K562 (cell line): ENCODE measurements around the gene ZNF586. TPM values are rescaled to one million over a fixed set of nuclear protein-coding genes. Genes with fewer than 3 reads are reported as not detected.
A peak's percentile ranks its signal among the peaks of the same experiment; 100 is the strongest.

Experiments used
- AFF1 ChIP-seq, 2 experiments: fragments of 450-650 bp; IDR thresholded peaks; 2 replicates each; pipeline ENCODE4 v1.6.1; 2018; ENCODE audit warnings: mild to moderate bottlenecking in 2 of 2, low read depth in 1 of 2; ENCODE audit not compliant: partially characterized antibody in 2 of 2
- C11orf30 ChIP-seq: fragments of 450-650 bp; IDR thresholded peaks from 2 replicates; pipeline ENCODE4 v1.6.1; 2016; ENCODE audit warnings: low read depth, mild to moderate bottlenecking
- CXXC5 ChIP-seq: fragments of 250-450 bp; sonication (Bioruptor Pico); IDR thresholded peaks from 2 replicates; pipeline ENCODE4 v1.8.0; 2022; ENCODE audit warnings: inconsistent platforms, mild to moderate bottlenecking, moderate library complexity
- EP400 ChIP-seq: fragments of 450-650 bp; IDR thresholded peaks from 2 replicates; pipeline ENCODE4 v1.6.1; 2017; ENCODE audit warnings: antibody characterized with exemption, mild to moderate bottlenecking, moderate library complexity
- ERF ChIP-seq: fragments of 450-650 bp; formaldehyde crosslinking; IDR thresholded peaks from 2 replicates; pipeline ENCODE4 v1.4.0; 2020; ENCODE audit warnings: mild to moderate bottlenecking, mixed read lengths
- JUNB ChIP-seq: fragments of 450-650 bp; formaldehyde crosslinking; conservative IDR thresholded peaks from 2 replicates; pipeline ENCODE4 v1.4.0; 2020; ENCODE audit warnings: mild to moderate bottlenecking
- MXI1 ChIP-seq: IDR thresholded peaks from 2 replicates; pipeline ENCODE4 v1.6.1; 2011; ENCODE audit warnings: low read depth, mild to moderate bottlenecking, improper control_type of control experiment, low read length
- NR2C1 ChIP-seq, 2 experiments: fragments of 450-650 bp; IDR thresholded peaks; 2 replicates each; pipeline ENCODE4 v1.6.1; 2017; ENCODE audit warnings: mild to moderate bottlenecking in 2 of 2, antibody characterized with exemption in 1 of 2, inconsistent platforms in 1 of 2, missing compliant biosample characterization in 1 of 2, missing genetic modification characterization in 1 of 2
- POLR2A ChIP-seq: fragments of 450-650 bp; conservative IDR thresholded peaks from 2 replicates; pipeline ENCODE4 v1.6.1; 2016
- POLR2B ChIP-seq: fragments of 450-650 bp; IDR thresholded peaks from 2 replicates; pipeline ENCODE4 v1.6.1; 2018; ENCODE audit warnings: low read depth; ENCODE audit not compliant: partially characterized antibody
- POLR2G ChIP-seq: fragments of 200-400 bp; formaldehyde crosslinking; IDR thresholded peaks from 2 replicates; pipeline ENCODE4 v1.6.1; 2017; ENCODE audit warnings: low read depth, mild to moderate bottlenecking, antibody characterized with exemption, low read length, moderate library complexity
- POU5F1 ChIP-seq: fragments of 150-350 bp; IDR thresholded peaks from 2 replicates; pipeline ENCODE4 v1.6.1; 2014; ENCODE audit warnings: borderline replicate concordance, low read length, low read depth, mild to moderate bottlenecking; ENCODE audit not compliant: partially characterized antibody
- SMAD2 ChIP-seq: fragments of 150-350 bp; IDR thresholded peaks from 2 replicates; pipeline ENCODE4 v1.6.1; 2014; ENCODE audit warnings: low read depth, mild to moderate bottlenecking, low read length
- TAF1 ChIP-seq: IDR thresholded peaks from 2 replicates; pipeline ENCODE4 v1.6.1; 2011; ENCODE audit warnings: mild to moderate bottlenecking, low read length, moderate library complexity; ENCODE audit not compliant: insufficient read depth, control insufficient read depth, severe bottlenecking; ENCODE audit errors: extremely low read depth
- USF1 ChIP-seq: sonication (generic); formaldehyde crosslinking; IDR thresholded peaks from 2 replicates; pipeline ENCODE4 v1.9.0; 2022; ENCODE audit warnings: mild to moderate bottlenecking, missing genetic modification reagents
- YY1 ChIP-seq, 3 experiments: IDR thresholded peaks; 2 replicates each; pipeline ENCODE4 v1.6.1; 2011; ENCODE audit warnings: low read length in 2 of 3, mild to moderate bottlenecking in 2 of 3, moderate library complexity in 2 of 3, borderline replicate concordance in 1 of 3, control low read depth in 1 of 3, low read depth in 1 of 3; ENCODE audit not compliant: insufficient read depth in 3 of 3, insufficient replicate concordance in 2 of 3, control insufficient read depth in 1 of 3, insufficient read length in 1 of 3; ENCODE audit errors: extremely low read depth in 1 of 3
- ZBTB26 ChIP-seq: fragments of 450-650 bp; formaldehyde crosslinking; IDR thresholded peaks from 2 replicates; pipeline ENCODE4 v1.4.0; 2022; ENCODE audit warnings: missing genetic modification characterization
- ZKSCAN3 ChIP-seq: fragments of 250-450 bp; sonication (Bioruptor Pico); IDR thresholded peaks from 2 replicates; pipeline ENCODE4 v1.4.0; 2020
- polyA plus RNA-seq, 8 experiments: library from polyadenylated mRNA; depleted of rRNA in 4 of 8; stranded (reverse) in 5 of 8; unstranded in 3 of 8; fragments of >200 nt; fragmentation: Nextera tagmentation in 2 of 8; fragmentation: Illumina TruSeq in 1 of 8; extraction: Ambion mirVana in 2 of 8; extraction: Trizol in 1 of 8; gene quantifications; 2 replicates each; pipeline versions ENCODE4 v1.2.1 to v1.2.3, GENCODE V29; 2011 to 2014; ENCODE audit warnings: inconsistent platforms in 1 of 8, missing spikeins in 1 of 8
- total RNA-seq, 7 experiments: library from RNA; depleted of rRNA in 6 of 7; stranded (reverse); fragments of >200 nt in 6 of 7; fragmentation: Illumina TruSeq in 2 of 7; extraction: Trizol in 2 of 7; gene quantifications; 2 replicates each; pipeline versions ENCODE4 v1.2.1 to v1.2.3, GENCODE V29; 2011 to 2021; ENCODE audit warnings: low replicate concordance in 1 of 7
- TF ChIP-seq, protein P1 (sequence below): fragments of 250-450 bp; sonication (Bioruptor Pico); IDR thresholded peaks from 2 replicates; pipeline ENCODE4 v1.5.1; 2021; ENCODE audit warnings: mild to moderate bottlenecking

The ZNF586 gene
- total and polyA plus RNA-seq, 9 of the 15 experiments (the other 6 are each of a cell fraction or from before 2014, with no cell fraction given), result 2.5 to 12.6 (median 8.4) TPM

GRCh38 chr19:57814505-57815246 lies 45.2 kb downstream of the ZNF586 start, which contains the start of gene ZNF552 (continued):
- TF ChIP-seq AFF1 (IDR thresholded peaks at IDR 0.05; ENCODE audit: low read depth in 1 of 2, partially characterized antibody in 2 of 2) (peak in 1 of 2 experiments; percentile 91), ZBTB26 (CRISPR knock-in tag) (0 out of 2 replicates have a peak, but pooled peaks have one; percentile 24), POU5F1 (no peak), CXXC5 (peak; percentile 99), EP400 (peak; percentile 79), YY1 (IDR thresholded peaks at IDR 0.05; ENCODE audit: borderline replicate concordance in 1 of 3, control insufficient read depth in 1 of 3, extremely low read depth in 1 of 3, insufficient read depth in 3 of 3, insufficient read length in 1 of 3, insufficient replicate concordance in 2 of 3, low read depth in 1 of 3, low read length in 2 of 3) (peak in 1 of 3 experiments; percentile 80), USF1 (CRISPR knock-in tag) (peak; percentile 68), C11orf30 (peak; percentile 38; the same call in 1 of the 2 replicates), POLR2A (peak; percentile 88), POLR2G (peak; percentile 83), JUNB (no peak), MXI1 (no peak), ZKSCAN3 (no peak), SMAD2 (no peak), POLR2B (peak; percentile 81), TAF1 (peak; percentile 83), ERF (0 out of 2 replicates have a peak, but pooled peaks have one; percentile 14), NR2C1 (IDR thresholded peaks at IDR 0.05) (peak; percentile 66; the same call in 1 of the 2 replicates), NR2C1 (tag; IDR thresholded peaks at IDR 0.05) (peak; percentile 78)
- TF ChIP-seq, protein P1, sequence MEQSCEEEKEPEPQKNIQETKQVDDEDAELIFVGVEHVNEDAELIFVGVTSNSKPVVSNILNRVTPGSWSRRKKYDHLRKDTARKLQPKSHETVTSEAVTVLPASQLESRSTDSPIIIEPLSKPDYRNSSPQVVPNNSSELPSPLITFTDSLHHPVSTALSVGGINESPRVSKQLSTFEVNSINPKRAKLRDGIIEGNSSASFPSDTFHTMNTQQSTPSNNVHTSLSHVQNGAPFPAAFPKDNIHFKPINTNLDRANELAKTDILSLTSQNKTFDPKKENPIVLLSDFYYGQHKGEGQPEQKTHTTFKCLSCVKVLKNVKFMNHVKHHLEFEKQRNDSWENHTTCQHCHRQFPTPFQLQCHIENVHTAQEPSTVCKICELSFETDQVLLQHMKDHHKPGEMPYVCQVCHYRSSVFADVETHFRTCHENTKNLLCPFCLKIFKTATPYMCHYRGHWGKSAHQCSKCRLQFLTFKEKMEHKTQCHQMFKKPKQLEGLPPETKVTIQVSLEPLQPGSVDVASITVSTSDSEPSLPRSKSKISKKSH, result no peak
